RWPE1 (cell line): ENCODE results near the gene GPR180.

Experiments
- CTCF ChIA-PET: fragments of 350-600 bp; sonication (Branson Sonifier 250); formaldehyde crosslinking; extraction: SDS; loops from one replicate; lab custom pipeline; 2021; lab: Yijun Ruan, JAX
- POLR2A ChIA-PET: fragments of 400-600 bp; formaldehyde crosslinking; extraction: SDS; loops from one replicate; lab custom pipeline; 2020; ENCODE audit warnings: antibody characterized with exemption; ENCODE audit not compliant: low non-redundant PET; lab: Yijun Ruan, JAX
- DNase-seq: peaks from one replicate; pipeline ENCODE4 v3.0.0; 2012; ENCODE audit warnings: low spot score
- H3K27ac ChIP-seq: fragments of 450-650 bp; 2 replicates; pipeline ENCODE4 v1.5.1; 2017
- TF ChIP-seq, protein P1 (sequence below): fragments of 450-650 bp; conservative IDR thresholded peaks from 2 replicates; pipeline ENCODE4 v1.5.1; 2017; ENCODE audit warnings: low read depth, mild to moderate bottlenecking

The GPR180 gene

DNA sequence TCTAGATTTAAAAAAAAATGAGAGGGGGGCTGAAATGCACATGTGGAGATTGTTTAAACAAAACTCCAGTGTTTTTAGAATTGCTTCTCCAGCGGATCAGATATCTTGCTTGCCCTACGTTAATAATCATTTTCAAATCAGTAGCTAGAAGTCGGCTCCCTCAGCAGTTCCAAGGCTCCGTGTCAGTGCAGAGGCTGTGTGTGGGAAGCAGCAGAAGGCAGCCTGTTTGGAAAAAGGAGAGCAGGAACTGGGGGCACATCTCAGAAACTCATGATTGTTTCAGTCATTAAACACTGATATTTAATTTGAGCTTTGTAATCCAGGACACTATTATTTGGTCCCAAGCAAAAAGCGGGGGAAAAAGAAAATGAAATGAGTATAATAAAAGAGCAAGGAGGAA lies 59.7 kb downstream of the GPR180 start:
- TF ChIP-seq, protein P1, sequence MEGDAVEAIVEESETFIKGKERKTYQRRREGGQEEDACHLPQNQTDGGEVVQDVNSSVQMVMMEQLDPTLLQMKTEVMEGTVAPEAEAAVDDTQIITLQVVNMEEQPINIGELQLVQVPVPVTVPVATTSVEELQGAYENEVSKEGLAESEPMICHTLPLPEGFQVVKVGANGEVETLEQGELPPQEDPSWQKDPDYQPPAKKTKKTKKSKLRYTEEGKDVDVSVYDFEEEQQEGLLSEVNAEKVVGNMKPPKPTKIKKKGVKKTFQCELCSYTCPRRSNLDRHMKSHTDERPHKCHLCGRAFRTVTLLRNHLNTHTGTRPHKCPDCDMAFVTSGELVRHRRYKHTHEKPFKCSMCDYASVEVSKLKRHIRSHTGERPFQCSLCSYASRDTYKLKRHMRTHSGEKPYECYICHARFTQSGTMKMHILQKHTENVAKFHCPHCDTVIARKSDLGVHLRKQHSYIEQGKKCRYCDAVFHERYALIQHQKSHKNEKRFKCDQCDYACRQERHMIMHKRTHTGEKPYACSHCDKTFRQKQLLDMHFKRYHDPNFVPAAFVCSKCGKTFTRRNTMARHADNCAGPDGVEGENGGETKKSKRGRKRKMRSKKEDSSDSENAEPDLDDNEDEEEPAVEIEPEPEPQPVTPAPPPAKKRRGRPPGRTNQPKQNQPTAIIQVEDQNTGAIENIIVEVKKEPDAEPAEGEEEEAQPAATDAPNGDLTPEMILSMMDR = no peak
- POLR2A ChIA-PET = no interaction called here
- no peak for DNase-seq
- CTCF ChIA-PET = interaction anchor here (0.6 to 1.1 kb wide), 2 partner anchors 13 to 303 kb away, joined by 3 read pairs; no protein-coding TSS in a partner anchor
- H3K27ac ChIP-seq = no peak overlapping the region

DNA sequence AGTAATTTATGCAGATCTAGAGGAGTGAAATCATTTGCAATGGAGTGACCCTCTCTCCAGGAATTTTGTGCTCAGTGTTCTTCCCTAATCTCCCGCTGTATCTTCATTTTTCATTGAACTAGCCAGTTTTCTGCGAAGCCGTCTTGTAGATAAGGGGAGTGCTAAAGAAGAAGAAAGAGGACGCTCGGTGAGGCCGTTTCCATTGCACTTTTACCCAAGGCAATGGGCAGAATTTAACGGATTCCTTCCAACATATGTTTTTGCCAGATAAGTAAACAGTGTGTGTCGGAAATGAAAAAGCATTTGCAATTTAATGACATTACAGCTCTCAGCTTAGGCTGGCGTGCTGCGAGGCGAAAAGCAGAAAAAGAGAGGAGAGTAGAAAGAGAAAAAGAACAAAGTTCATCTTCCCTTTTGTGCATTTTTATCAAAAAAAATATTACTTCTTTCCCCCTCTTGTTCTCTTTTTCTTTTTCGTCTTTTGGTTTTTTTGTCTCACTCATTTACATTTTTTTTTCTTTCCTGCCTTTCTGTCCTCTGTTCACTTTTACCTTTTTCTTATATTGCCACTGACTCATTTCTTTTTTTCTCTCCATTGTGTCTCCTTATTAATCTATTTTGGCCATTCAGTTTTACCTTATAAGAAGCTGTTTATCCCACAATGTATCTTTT lies 60.8 kb downstream of the GPR180 start:
- ChIA-PET CTCF (interaction anchor here (0.7 kb wide), 1 partner anchor 203 kb away, joined by 3 read pairs; no protein-coding TSS in a partner anchor), POLR2A (no interaction called here)
- no peak overlapping the region for H3K27ac ChIP-seq
- no peak for DNase-seq
- TF ChIP-seq, protein P1 = no peak

DNA sequence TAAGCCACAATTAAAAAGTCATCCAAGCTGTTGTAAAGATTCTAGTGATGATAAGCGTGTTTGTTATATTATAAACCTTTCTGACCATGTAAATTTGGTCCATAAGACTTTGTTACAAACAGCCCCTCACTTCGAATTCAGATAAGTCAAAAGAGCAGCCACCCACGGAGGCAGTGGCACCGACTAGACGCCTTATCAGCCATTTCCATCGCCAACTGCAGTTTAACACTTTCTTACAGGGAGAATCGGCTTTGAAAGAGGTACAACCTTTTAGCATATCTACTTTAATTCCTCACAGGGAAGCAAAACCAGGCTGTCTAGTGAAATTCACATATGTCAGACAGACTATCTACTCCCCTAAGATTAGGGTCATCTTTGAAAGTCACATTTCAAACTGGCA lies 63.2 kb downstream of the GPR180 start:
- H3K27ac ChIP-seq = no peak overlapping the region
- TF ChIP-seq, protein P1 = no peak
- DNase-seq = no peak
- ChIA-PET POLR2A (no interaction called here), CTCF (no interaction called here)

DNA sequence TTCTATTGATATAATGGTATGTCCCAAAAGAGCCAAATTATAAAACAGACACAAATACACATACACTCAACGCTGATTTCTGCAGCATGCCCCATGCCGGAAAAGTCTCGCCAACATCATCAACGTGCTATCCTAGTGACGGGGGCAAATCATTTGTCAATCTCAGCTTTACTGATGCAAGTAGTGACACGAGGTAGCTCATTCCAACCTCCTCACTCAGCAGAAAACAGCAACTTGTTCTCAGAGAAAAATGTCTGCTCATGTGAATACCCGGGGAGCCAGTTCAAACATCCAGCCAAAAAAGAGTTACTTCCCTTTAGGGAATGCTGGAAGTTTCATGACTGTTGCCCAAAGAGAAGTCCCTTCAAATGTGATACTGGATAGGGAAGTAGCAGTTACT lies 64.4 kb downstream of the GPR180 start:
- TF ChIP-seq, protein P1 = no peak
- H3K27ac ChIP-seq = no peak overlapping the region
- ChIA-PET CTCF (no interaction called here), POLR2A (no interaction called here)
- no peak for DNase-seq

DNA sequence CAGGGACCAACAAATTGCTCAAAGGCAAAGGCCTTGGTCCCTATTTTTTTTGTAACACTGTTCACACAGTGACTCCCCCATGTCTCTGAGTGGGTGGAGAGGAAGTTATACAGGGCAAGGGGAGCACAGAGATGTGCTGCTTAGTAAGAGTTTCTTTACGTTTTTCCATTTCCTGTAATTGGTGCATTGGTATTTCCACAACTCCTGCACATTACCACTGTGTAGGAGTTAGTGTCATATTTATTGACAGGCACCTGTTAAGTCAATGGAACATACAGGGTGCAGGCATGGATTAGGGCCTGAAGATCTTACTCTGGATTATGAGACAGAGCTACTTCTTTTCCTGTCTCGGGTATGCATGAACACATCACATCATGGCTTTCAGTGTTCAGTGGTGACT lies 65.5 kb downstream of the GPR180 start:
- POLR2A ChIA-PET = no interaction called here

DNA sequence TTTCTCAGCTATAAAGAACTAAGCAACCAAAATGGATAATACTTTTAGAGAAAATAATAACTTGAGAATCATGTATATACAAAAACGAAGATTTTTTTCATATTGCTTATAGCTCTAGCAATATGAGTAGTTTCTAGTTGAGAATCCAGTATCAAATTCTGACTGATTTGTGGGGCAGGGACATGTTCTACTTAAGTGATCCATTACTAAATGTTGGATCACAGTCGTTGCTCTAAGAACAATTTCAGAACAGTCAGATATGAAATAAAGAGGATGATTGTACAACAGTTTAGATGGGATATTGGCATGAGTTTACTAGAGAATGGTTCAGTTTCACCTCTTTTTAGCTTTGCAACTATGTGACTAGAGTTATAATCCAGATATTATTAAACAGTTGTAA lies 70.7 kb downstream of the GPR180 start:
- ChIA-PET POLR2A (no interaction called here), CTCF (interaction anchor here (0.6 kb wide), 1 partner anchor 483 kb away, joined by 4 read pairs; no protein-coding TSS in a partner anchor)
- H3K27ac ChIP-seq = no peak overlapping the region
- no peak for DNase-seq
- TF ChIP-seq, protein P1 = no peak

More for the DNA sequence above, 65.5 kb downstream of the GPR180 start:
- CTCF ChIA-PET = no interaction called here
- H3K27ac ChIP-seq = no peak overlapping the region
- no peak for DNase-seq
- TF ChIP-seq, protein P1 = no peak
